UCSD-AML1 (cell line): ENCODE data around the gene SEC22B.
"Not testable (repeated sequence)": the region's sequence is repeated elsewhere in the genome, so short reads cannot be mapped to it uniquely, and the experiment has no call there.

Source experiments
- DNase-seq: peaks from one replicate; lab custom pipeline; 2025; ENCODE audit not compliant: unreplicated experiment; lab: John Stamatoyannopoulos, UW

The SEC22B gene

GRCh38 chr1:120145806-120146205, 30.5 kb downstream of the SEC22B start:
- DNase-seq, result not testable (repeated sequence)

GRCh38 chr1:120144626-120145025, 31.7 kb downstream of the SEC22B start:
- not testable (repeated sequence) for DNase-seq

GRCh38 chr1:120144169-120144568, 32.2 kb downstream of the SEC22B start:
- DNase-seq, result not testable (repeated sequence)

GRCh38 chr1:120143334-120143733, 33.0 kb downstream of the SEC22B start:
- DNase-seq, result not testable (repeated sequence)

GRCh38 chr1:120142512-120143263, 33.6 kb downstream of the SEC22B start:
- peak; percentile 53 for DNase-seq

GRCh38 chr1:120141865-120142264, 34.5 kb downstream of the SEC22B start:
- not testable (repeated sequence) for DNase-seq

GRCh38 chr1:120140656-120141265, 35.6 kb downstream of the SEC22B start:
- DNase-seq, result not testable (repeated sequence)

GRCh38 chr1:120136086-120136485, 40.2 kb downstream of the SEC22B start:
- not testable (repeated sequence) for DNase-seq

- DNase-seq, result not testable (repeated sequence)
Observed at GRCh38 chr1:120133928-120134325, 42.4 kb downstream of the SEC22B start.

- DNase-seq, result no peak
Observed at GRCh38 chr1:120133228-120133927, 42.9 kb downstream of the SEC22B start.

GRCh38 chr1:120132406-120132763, 43.9 kb downstream of the SEC22B start:
- not testable (repeated sequence) for DNase-seq

GRCh38 chr1:120131611-120132405, 44.5 kb downstream of the SEC22B start:
- DNase-seq, result peak; percentile 14

- DNase-seq, result not testable (repeated sequence)
Observed at GRCh38 chr1:120127921-120128320, 48.4 kb downstream of the SEC22B start.

GRCh38 chr1:120126216-120126615, 50.1 kb downstream of the SEC22B start:
- not testable (repeated sequence) for DNase-seq

GRCh38 chr1:120124628-120125027, 51.7 kb downstream of the SEC22B start:
- DNase-seq, result not testable (repeated sequence)

GRCh38 chr1:120123813-120124510, 52.4 kb downstream of the SEC22B start:
- not testable (repeated sequence) for DNase-seq

- DNase-seq, result not testable (repeated sequence)
Observed at GRCh38 chr1:120122262-120122893, 53.9 kb downstream of the SEC22B start.

GRCh38 chr1:120121830-120122229, 54.5 kb downstream of the SEC22B start:
- DNase-seq, result not testable (repeated sequence)

- not testable (repeated sequence) for DNase-seq
Observed at GRCh38 chr1:120120525-120120924, 55.8 kb downstream of the SEC22B start.
